MM.1S (cell line): ENCODE data around the gene LALBA.

Experiments
- CTCF ChIP-seq: fragments of 300-600 bp; sonication (generic); IDR thresholded peaks from 2 replicates; pipeline ENCODE4 v1.5.1; 2016; ENCODE audit warnings: antibody characterized with exemption, low read length, mixed read lengths
- EZH2 ChIP-seq: fragments of 300-600 bp; sonication (generic); optimal IDR thresholded peaks from 2 replicates; pipeline ENCODE3; 2017; ENCODE audit warnings: low read depth, mild to moderate bottlenecking, antibody characterized with exemption, low read length, mixed read lengths
- EZH2phosphoT487 ChIP-seq: fragments of 300-600 bp; sonication (generic); IDR thresholded peaks from 2 replicates; pipeline ENCODE4 v1.6.1; 2018; ENCODE audit warnings: antibody characterized with exemption, low read length

- TF ChIP-seq CTCF, result no peak
- no peak for TF ChIP-seq EZH2phosphoT487
- TF ChIP-seq EZH2, result no peak
Observed at GRCh38 chr12:48580831-48581230, 11.0 kb upstream of the LALBA start.
